ENCODE measurements around the gene CHST9.
"Not testable (repeated sequence)": the region's sequence is repeated elsewhere in the genome, so short reads cannot be mapped to it uniquely, and the experiment has no call there.

CHST9 gene

GRCh38 chr18:26992926-26993325 lies 192.2 kb downstream of the CHST9 start:
- no peak for DNase-seq

- DNase-seq: no peak
Observed at GRCh38 chr18:26989842-26990241, 195.3 kb downstream of the CHST9 start.

GRCh38 chr18:26981360-26982082 lies 203.6 kb downstream of the CHST9 start:
- no peak for DNase-seq

- no peak for DNase-seq
Observed at GRCh38 chr18:26978812-26979341, 206.2 kb downstream of the CHST9 start.

GRCh38 chr18:26977781-26978180 lies 207.3 kb downstream of the CHST9 start:
- no peak for DNase-seq

GRCh38 chr18:26976206-26976605 lies 208.9 kb downstream of the CHST9 start:
- DNase-seq: no peak

GRCh38 chr18:26972549-26972948 lies 212.6 kb downstream of the CHST9 start:
- not testable (repeated sequence) for DNase-seq

- no peak for DNase-seq
Observed at GRCh38 chr18:26971409-26971808, 213.7 kb downstream of the CHST9 start.

GRCh38 chr18:26970637-26971036 lies 214.5 kb downstream of the CHST9 start:
- DNase-seq: no peak

- no peak for DNase-seq
Observed at GRCh38 chr18:26965206-26965605, 219.9 kb downstream of the CHST9 start.

GRCh38 chr18:26963292-26963691 lies 221.8 kb downstream of the CHST9 start:
- no peak for DNase-seq

GRCh38 chr18:26961839-26962238 lies 223.3 kb downstream of the CHST9 start:
- DNase-seq: no peak

- no peak for DNase-seq
Observed at GRCh38 chr18:26960911-26961310, 224.2 kb downstream of the CHST9 start.

GRCh38 chr18:26956863-26957262 lies 228.2 kb downstream of the CHST9 start:
- DNase-seq: no peak

- no peak for DNase-seq
Observed at GRCh38 chr18:26948703-26949102, 236.4 kb downstream of the CHST9 start.

GRCh38 chr18:26943906-26944305 lies 241.2 kb downstream of the CHST9 start:
- no peak for DNase-seq

- DNase-seq: no peak
Observed at GRCh38 chr18:26941584-26941983, 243.5 kb downstream of the CHST9 start.

GRCh38 chr18:26940744-26941398 lies 244.2 kb downstream of the CHST9 start:
- no peak for DNase-seq

- no peak for DNase-seq
Observed at GRCh38 chr18:26931659-26932058, 253.4 kb downstream of the CHST9 start.

GRCh38 chr18:26930630-26931029 lies 254.5 kb downstream of the CHST9 start:
- no peak for DNase-seq

GRCh38 chr18:26928670-26929313 lies 256.3 kb downstream of the CHST9 start:
- no peak for DNase-seq

GRCh38 chr18:26927822-26928221 lies 257.3 kb downstream of the CHST9 start:
- not testable (repeated sequence) for DNase-seq

GRCh38 chr18:26926066-26926675 lies 258.9 kb downstream of the CHST9 start:
- DNase-seq: no peak

Data from effector CD8-positive, alpha-beta T cell (primary cell).